Measurements from ENCODE around the gene MACROD2. TPM values are rescaled to one million over a fixed set of nuclear protein-coding genes. Genes with fewer than 3 reads are reported as not detected.

The MACROD2 gene
- total RNA-seq, 1 experiment from 2014 or later, result 1.4 TPM

DNA sequence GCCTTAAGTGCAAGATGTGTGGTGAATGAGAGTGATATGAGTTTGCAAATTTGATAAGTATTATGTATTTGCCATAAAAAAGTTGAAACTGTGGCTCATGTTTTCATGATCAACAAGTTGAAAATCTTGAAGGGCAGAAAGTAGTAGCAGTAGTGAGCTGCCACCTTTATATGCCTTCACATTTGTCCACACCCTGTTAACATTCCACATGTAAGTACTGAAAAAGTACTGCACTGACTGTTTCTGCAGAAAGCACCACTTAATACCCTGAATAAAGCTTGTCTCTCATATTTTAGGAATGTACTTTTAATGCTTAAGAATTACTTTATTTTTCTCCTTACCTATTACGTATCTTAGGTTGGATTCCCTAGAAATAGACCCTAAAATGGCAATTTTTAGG lies 296.2 kb downstream of the MACROD2 start:
- POLR2A ChIA-PET (ENCODE audit: low non-redundant PET), result no interaction called here
- no peak for TF ChIP-seq EZH2 (IDR thresholded peaks at IDR 0.05; ENCODE audit: borderline replicate concordance, low read depth, low read length, poor library complexity, severe bottlenecking)
- TF ChIP-seq, protein P1, sequence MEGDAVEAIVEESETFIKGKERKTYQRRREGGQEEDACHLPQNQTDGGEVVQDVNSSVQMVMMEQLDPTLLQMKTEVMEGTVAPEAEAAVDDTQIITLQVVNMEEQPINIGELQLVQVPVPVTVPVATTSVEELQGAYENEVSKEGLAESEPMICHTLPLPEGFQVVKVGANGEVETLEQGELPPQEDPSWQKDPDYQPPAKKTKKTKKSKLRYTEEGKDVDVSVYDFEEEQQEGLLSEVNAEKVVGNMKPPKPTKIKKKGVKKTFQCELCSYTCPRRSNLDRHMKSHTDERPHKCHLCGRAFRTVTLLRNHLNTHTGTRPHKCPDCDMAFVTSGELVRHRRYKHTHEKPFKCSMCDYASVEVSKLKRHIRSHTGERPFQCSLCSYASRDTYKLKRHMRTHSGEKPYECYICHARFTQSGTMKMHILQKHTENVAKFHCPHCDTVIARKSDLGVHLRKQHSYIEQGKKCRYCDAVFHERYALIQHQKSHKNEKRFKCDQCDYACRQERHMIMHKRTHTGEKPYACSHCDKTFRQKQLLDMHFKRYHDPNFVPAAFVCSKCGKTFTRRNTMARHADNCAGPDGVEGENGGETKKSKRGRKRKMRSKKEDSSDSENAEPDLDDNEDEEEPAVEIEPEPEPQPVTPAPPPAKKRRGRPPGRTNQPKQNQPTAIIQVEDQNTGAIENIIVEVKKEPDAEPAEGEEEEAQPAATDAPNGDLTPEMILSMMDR (conservative IDR thresholded peaks at IDR 0.05; ENCODE audit: low read depth, low read length), result no peak
- CTCF ChIA-PET, result no interaction called here
- no peaks in the 10 kb centered on the region for H3K4me1 ChIP-seq (ENCODE audit: insufficient read depth, low read length, poor library complexity, severe bottlenecking)
- no TSS peak for BruUV-seq (replicated peaks)
- DNase-seq (ENCODE audit: low spot score), result no peak
- no peak overlapping the region for H3K27ac ChIP-seq (ENCODE audit: low read depth, low read length, poor library complexity, severe bottlenecking)
- no peaks in the 10 kb centered on the region for H3K36me3 ChIP-seq (ENCODE audit: insufficient read depth, low read length, poor library complexity, severe bottlenecking)
- no peaks in the 10 kb centered on the region for H3K9me3 ChIP-seq (ENCODE audit: low read depth, low read length, poor library complexity, severe bottlenecking)
- intact Hi-C loops (cut with micrococcal nuclease; ENCODE audit: unreplicated experiment), result no loop called here
- H3K27me3 ChIP-seq (replicated peaks; ENCODE audit: insufficient read depth, low read depth, low read length, poor library complexity), result no peaks in the 10 kb centered on the region
- H3K4me3 ChIP-seq (ENCODE audit: low read depth, low read length, poor library complexity, severe bottlenecking), result no peak overlapping the region

DNA sequence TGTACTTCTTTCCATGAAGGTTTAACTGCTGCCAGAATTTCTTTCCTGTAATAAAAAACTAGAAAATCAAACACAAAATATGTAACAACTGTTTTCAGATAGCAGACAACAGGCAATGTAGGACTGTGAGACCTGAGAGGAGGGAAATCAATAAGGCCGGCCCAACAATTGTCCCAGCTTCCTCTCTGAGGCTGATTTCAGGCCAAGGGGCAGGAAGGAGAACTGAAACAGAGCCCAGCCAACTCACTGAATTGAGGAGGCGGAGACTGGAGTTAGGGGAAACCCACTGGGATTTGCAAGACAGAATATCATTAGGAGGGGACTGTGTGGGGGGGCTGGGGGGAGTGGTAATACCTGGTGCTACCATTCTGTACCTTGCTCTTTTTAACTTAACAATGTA lies 299.9 kb downstream of the MACROD2 start:
- H3K27ac ChIP-seq (ENCODE audit: low read depth, low read length, poor library complexity, severe bottlenecking), result no peak overlapping the region
- intact Hi-C loops (cut with micrococcal nuclease; ENCODE audit: unreplicated experiment), result no loop called here
- CTCF ChIA-PET, result no interaction called here
- no TSS peak for BruUV-seq (replicated peaks)
- no peak for DNase-seq (ENCODE audit: low spot score)
- H3K4me1 ChIP-seq (ENCODE audit: insufficient read depth, low read length, poor library complexity, severe bottlenecking), result no peaks in the 10 kb centered on the region
- no peak for TF ChIP-seq EZH2 (IDR thresholded peaks at IDR 0.05; ENCODE audit: borderline replicate concordance, low read depth, low read length, poor library complexity, severe bottlenecking)
- TF ChIP-seq, protein P1 (conservative IDR thresholded peaks at IDR 0.05; ENCODE audit: low read depth, low read length), result no peak
- no peaks in the 10 kb centered on the region for H3K36me3 ChIP-seq (ENCODE audit: insufficient read depth, low read length, poor library complexity, severe bottlenecking)
- H3K4me3 ChIP-seq (ENCODE audit: low read depth, low read length, poor library complexity, severe bottlenecking), result no peak overlapping the region
- no peaks in the 10 kb centered on the region for H3K9me3 ChIP-seq (ENCODE audit: low read depth, low read length, poor library complexity, severe bottlenecking)
- no peaks in the 10 kb centered on the region for H3K27me3 ChIP-seq (replicated peaks; ENCODE audit: insufficient read depth, low read depth, low read length, poor library complexity)
- POLR2A ChIA-PET (ENCODE audit: low non-redundant PET), result no interaction called here

DNA sequence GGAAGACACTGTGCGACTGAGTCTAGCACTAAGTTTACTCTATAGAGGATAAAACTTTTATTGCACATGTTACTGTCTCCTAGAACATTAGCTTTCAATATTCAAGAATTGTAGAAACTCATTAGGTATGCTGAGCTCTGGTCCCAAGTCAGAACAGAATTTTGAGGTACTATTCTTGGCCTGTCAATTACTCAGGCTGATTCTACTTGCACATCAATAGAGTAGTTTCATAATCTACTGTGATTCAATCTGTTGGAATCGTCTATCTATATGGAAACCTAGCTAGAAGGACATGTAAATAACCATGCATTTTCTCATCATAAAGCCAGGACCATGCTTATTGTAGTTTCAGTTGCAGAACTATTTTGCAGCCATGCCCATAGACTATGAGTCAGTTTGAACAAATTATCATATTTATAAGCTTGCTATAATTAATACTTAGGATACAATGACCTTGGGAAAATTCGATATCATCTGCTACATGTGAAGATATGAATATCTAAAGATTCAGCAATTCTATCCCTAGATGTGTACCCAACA lies 300.5 kb downstream of the MACROD2 start:
- BruUV-seq (replicated peaks), result no TSS peak
- TF ChIP-seq, protein P1 (conservative IDR thresholded peaks at IDR 0.05; ENCODE audit: low read depth, low read length), result no peak
- no peak for TF ChIP-seq EZH2 (IDR thresholded peaks at IDR 0.05; ENCODE audit: borderline replicate concordance, low read depth, low read length, poor library complexity, severe bottlenecking)
- no peak overlapping the region for H3K27ac ChIP-seq (ENCODE audit: low read depth, low read length, poor library complexity, severe bottlenecking)
- ChIA-PET POLR2A (ENCODE audit: low non-redundant PET) (no interaction called here), CTCF (no interaction called here)
- H3K4me3 ChIP-seq (ENCODE audit: low read depth, low read length, poor library complexity, severe bottlenecking), result no peak overlapping the region
- DNase-seq (ENCODE audit: low spot score), result no peak
- H3K9me3 ChIP-seq (ENCODE audit: low read depth, low read length, poor library complexity, severe bottlenecking), result no peaks in the 10 kb centered on the region
- H3K4me1 ChIP-seq (ENCODE audit: insufficient read depth, low read length, poor library complexity, severe bottlenecking), result no peaks in the 10 kb centered on the region
- no peaks in the 10 kb centered on the region for H3K36me3 ChIP-seq (ENCODE audit: insufficient read depth, low read length, poor library complexity, severe bottlenecking)
- intact Hi-C loops (cut with micrococcal nuclease; ENCODE audit: unreplicated experiment), result no loop called here
- H3K27me3 ChIP-seq (replicated peaks; ENCODE audit: insufficient read depth, low read depth, low read length, poor library complexity), result no peaks in the 10 kb centered on the region
